NOMO-1 treated with dmso at 0.1 percent for 144 hours (cell line): ENCODE data around the gene PCSK5.
"Not testable (repeated sequence)": the region's sequence is repeated elsewhere in the genome, so short reads cannot be mapped to it uniquely, and the experiment has no call there.

Experiments used
- DNase-seq: peaks from one replicate; lab custom pipeline; 2025; ENCODE audit not compliant: unreplicated experiment; lab: John Stamatoyannopoulos, UW

PCSK5 gene

DNA sequence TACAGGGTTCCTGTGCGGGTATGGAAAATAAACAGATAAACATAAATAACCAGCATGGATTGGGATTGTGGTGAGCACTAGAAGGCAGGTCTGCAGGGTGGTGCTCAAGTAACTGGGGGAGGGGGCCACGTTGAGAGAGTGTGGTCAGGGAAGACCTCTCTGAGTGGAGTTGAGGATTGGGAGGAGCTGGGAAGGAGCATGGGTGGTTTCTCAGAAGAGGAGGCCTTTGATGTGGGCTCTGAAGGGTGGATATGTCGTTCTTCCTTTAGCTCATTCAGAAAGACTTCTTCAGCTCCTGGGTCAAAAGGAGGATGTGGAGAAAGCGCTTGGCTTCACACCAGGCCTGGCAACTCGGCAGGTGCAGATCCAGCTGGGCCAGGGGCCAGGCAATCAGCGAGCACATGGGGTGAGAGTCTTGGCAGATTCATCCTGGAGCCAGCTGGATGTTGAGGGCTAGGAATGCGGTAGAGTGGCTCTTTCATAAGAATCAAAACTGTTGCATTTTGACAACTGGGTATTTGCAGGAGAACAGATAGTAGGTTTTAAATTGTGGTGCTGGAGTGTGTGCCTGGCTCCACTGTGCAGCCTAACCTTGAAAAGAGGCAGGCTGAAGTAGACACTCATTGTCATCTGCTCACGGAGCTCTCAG is 71.7 kb downstream of the PCSK5 start:
- DNase-seq = no peak

DNA sequence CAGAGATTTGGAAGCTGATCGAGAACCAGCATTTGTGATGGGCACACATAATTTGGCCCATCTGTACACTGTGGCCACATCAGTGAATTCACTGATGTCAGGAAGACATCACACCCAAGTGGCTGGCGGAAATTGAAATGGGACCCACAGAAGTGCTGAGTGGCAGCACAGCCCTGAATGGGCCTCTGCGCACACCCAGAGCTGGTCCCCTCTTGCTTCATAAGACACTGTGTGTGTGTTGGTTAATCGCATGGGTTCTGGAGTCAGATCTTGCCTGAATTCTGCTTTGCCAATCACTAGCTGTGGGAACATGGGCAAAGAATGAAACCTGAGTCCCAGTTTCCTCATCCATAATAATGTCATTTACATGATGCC is 72.2 kb downstream of the PCSK5 start:
- DNase-seq = no peak

DNA sequence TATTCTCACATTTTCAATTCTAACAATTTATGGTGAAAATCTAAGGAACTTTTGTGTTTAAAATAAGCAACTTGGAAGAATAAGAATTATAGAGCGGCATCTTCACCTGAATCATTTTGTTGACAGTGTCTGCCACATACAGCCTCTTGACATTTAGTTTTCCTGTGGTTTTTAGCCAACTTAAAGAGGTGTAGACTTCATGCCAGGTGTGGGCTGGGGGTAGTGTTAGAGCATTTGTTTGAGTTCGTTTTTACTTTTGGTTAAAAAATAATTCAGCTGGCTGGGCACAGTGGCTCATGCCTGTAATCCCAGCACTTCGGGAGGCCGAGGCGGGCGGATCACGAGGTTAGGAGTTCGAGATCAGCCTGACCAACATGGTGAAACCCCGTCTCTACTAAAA is 72.8 kb downstream of the PCSK5 start:
- not testable (repeated sequence) for DNase-seq

DNA sequence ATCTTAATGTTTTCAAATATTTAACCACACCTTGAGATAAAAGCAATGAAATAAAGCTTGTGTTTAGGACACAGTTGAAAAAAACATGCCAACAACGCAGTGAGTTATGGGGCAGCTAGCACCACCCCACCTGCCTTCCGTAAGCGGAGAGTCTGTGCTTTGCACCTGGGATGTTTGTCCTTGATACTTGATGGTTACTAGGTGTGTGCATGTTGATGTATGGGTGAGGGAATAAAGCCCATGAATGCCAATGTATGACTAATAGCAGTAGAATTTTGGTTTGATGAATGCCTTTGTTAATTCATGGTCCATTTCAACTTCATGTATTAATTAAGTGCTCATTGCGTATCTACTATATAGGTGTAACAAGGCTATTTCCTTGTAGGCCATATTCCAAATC is 74.0 kb downstream of the PCSK5 start:
- DNase-seq = no peak

DNA sequence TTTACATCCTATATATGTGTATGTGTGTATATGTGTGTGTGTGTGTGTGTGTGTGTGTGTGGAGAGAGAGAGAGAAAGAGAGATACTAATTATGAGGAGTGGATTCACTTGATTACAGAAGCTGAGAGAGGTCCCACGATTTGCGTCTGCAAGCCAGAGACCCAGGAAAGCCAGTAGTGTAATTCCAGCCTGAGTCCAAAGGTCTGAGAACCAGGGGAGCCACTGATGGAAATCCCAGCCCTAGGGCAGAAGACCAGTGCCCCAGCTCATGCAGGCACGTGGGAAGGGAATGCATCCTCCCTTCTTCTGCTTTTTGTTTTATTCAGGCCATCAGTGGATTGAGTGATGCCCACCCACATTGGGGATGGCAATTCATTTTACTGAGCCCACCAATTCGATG is 74.8 kb downstream of the PCSK5 start:
- no peak for DNase-seq

DNA sequence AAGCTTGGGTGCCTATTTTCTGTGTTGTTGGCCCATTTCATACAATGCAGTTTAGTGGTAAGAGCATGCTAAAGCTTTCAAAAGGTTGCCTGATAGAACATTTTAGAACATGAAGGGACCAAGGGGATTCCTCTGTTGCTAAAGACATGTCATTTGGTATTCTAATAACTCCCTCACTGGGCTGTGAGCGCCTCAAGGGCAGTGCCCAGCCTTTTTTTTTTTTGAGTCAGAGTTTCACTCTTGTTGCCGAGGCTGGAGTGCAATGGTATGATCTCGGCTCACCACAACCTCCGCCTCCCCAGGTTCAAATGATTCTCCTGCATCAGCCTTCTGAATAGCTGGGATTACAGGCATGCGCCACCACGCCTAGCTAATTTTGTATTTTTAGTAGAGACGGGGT is 77.1 kb downstream of the PCSK5 start:
- no peak for DNase-seq

DNA sequence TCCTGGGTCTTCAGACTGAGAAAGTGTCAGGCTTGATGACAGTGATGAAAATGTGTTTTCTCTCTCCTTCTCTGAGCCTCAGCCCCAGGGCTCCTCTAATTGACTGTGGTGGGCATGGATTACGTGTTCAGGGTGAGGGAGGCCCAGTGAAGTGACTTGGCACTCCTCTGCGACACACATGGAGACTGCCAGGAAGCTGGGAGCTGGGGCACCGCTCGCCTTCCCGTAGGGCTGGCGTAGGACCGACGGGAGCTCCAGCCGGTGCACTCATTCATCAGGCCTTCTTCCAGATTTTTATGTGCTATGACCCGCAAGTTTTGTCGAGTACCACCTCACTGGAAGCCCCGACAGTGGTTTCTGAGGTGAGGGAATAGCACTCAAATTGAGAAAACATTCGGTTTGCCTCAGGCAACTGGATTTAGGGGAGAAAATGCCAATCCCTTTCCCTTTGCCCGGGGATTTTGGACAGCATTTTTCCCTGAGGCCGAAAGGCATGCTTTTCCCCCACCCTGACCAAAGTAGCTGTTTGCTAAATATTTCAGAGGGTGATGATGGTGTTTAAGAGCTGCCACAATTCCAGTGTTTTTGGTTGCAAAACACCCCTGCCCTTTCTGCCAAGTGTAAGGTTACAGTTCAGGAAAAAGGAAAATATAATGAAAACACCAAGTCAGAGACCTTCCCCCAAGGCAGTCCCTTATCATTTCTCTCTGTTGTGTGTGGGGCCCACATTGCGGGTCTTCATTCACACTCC is 83.7 kb downstream of the PCSK5 start:
- no peak for DNase-seq

DNA sequence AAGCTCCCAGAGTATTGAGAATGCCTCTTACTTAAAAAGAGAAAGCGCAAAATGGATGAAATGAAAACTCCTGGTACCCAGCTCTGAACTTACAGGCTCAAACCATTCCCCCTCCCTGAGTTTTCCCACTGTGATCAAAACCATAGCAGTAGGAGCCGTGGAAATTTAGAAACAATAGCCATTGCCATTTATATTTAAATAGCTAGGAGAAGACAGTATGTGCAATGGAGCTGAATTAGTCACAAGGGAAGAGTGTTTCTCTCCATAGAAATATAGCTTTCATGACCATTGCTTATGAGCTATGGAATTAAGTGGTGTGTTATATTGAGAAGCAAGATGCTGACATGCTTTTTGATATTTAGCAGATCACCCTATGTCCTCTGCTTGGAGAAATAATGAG is 84.6 kb downstream of the PCSK5 start:
- no peak for DNase-seq

DNA sequence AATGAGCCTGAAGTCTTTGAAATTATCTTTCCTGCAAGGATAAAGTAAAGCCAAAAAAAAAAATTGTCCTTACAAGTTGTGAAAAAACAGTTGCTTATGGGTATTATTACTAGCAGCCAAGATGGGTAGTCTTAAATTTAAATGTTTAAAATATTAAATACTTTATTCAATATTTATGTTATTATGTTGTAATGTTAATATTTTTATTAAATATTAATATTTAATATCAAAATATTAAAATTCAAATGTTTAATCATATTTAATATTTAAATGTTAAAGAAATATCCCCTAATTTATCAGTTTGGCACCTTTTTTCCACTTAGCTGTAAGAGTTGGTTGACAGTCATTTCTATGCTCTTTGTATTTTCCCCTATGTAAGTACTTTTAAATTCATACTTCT is 86.1 kb downstream of the PCSK5 start:
- DNase-seq = no peak

DNA sequence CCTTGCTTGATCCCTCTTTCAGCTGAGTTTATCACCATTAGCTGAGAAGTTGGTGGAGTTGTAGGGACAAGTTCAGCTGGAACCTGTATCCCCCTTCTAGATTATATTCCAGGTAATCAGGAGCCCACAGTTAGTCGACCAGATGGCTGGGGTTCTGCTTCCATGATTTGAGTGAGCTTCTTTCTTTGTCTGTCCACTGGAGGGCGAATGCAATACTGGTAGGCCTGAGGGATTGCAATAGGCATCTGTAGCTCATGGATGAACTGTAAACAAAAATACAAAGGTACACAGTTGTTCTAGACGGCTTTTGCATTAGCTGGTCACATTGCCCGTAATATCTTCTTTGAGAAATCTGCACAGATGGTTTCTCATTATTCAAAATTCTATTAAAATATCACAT is 88.9 kb downstream of the PCSK5 start:
- DNase-seq = no peak

DNA sequence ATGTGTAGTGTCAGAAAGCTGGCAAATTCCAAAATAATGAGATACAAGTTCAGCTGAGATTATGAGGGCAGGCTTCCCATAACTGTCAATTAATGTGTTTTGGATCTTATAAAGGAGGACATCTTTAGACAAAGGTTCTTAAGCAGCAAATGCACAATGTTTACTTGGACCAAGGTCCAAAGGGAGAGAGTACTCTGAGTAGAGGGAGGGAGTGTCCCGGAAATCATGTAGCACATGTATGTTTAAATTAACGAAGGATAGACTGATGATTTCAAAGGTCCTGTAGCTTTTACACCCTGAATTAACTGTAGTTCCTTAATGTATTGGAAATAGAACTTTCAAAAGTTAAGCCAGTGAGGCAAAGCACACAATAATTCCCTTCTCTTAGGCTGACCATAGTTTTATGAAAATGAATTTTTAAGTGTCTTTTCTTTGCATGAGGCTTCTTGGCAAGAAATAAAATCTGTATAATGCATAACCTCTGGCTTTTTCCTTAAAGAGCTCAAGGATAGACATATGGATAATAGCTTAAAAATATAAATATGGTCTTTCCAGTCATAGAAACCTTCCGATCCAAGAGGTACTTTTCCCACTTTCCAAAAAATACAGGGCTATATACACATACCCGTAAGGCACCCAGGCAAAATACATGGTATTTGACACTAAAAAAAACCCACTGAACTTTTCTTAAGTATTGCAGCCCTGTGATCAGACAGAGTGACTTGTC is 93.0 kb downstream of the PCSK5 start:
- no peak for DNase-seq

DNA sequence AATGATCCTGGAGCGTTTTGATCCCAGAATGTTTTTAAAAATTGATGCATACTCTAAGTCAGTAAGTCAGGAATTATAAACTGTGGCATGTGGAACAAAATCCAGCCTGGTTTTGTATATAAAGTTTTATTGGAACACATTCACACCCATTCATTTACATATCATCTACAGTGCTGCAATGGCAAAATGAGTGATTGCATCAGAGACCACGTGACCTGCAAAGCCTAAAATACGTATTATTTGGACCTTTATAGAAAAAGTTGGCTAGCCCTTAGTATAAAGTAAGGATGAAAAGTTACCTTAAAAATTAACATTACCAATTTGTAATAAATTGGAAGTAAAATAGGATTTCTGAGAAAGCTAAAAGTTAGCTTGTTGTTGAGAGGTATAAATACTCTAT is 95.0 kb downstream of the PCSK5 start:
- no peak for DNase-seq

DNA sequence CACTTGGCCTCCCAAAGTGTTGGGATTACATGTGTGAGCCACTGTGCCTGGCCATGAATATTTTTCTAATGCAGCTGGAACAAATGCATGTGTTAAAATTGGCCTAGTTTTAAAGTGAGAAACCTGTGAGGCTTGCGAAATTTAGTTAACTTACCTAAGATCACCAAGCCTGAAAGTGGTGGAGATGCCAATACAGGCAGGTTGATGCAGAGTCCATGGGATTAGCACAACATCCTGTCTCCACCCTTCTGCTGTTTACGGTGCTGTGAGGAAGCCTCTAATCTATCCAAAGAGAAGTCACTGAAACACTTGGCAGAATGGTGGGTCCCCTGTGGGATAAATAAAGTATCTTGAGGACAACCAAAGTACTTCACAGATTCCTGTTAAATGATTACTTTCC is 98.2 kb downstream of the PCSK5 start:
- no peak for DNase-seq

DNA sequence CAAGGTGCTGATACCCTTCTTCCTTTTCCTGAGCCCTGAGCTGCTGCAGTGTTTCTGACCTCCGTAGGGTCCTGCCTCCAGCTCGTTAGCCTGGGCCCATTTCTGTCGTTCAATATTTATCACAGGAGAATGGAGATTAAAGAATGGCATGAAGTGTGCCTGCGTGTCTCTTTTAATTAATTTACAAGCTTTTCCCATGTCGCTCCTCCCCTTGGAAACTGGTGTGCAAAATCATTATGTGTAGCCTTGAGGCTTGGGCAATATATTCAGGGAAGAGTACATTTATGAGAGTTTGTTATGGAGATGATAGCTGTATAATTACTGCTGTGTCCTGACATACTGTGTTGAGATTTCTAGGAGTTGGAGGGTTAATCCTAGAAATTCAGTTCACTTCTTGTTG is 99.7 kb downstream of the PCSK5 start:
- no peak for DNase-seq

DNA sequence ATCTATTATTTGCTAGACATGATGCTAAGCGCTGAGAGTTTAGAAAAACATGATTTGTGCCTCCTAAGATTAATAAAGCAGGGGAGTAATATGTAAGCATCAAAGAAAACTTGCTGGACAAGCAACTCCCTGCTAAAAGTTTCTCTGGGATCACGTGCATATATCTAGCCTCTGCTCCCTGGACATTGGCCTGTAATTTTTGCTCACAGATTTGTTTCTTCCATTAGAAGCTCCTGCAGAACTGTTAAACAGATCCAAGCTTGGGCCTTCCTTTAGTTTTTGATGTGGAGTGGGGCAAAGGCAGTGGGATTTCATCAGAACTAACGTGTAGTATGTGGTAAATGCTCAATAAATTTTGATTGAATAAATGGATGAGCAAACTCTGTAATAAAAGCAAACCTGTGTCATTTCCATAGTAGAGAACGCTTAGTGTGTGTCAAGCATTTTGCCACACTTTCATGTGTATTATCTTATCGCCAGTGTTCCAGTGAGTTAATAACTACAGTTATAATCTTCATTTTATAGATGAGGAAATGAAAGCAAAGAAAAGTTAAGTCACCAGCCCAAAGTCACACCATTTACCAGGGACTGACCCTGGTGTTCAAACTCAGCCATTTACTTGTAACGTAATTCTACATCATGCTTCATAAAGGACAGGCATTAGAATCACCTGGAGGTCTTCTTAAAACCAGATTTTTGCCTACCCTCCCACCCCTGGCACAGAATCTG is 100.3 kb downstream of the PCSK5 start:
- DNase-seq = no peak

DNA sequence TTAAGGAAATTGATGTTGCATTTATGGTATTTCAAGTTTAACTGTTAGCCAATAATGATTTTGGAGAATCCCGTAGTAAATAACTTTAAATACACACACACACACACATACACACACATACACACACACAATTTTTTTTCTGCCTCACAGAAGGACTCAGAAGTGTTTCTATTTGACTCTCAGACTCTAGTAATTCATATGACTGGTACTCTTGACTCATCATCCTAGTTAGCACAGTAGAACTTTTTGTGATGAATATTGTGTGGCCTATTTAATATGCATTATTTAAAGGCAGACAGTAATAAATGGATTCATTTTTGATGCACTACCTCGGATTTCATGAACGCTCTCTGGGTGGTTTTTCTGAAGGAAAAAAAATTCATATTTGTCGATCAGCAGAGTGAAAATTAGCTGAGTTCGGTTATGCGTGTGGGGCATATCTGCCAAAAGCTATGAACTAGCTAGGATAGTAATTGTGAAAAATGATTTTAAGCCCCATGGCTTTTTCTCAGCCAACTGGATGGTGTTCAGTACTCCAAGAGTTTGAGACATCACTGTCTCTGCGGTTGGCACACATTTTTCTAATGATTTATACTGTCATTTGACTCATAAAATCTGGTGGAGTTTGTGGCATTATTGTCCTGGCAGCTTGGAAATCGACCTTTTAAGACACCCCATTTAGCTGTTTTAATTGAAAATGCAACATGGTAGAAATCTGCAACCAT is 102.2 kb downstream of the PCSK5 start:
- DNase-seq = no peak

DNA sequence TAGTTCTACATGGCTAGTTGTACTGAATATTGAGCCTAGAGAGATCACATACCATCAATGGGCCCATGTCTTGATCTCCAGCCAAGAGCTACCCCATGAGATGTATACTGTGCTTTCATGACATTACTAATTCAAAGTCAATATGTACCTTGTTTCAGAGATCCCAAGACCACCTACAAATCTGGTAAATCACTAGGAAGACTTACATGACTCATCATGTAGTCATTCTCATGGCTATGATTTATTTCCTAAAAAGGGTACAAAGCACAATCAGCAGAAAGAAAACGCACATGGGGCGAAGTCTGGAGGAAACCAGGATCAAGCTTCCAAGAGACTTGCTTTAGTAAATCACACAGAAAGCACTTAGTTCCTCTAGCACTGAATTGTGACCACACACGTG is 103.0 kb downstream of the PCSK5 start:
- DNase-seq = no peak

DNA sequence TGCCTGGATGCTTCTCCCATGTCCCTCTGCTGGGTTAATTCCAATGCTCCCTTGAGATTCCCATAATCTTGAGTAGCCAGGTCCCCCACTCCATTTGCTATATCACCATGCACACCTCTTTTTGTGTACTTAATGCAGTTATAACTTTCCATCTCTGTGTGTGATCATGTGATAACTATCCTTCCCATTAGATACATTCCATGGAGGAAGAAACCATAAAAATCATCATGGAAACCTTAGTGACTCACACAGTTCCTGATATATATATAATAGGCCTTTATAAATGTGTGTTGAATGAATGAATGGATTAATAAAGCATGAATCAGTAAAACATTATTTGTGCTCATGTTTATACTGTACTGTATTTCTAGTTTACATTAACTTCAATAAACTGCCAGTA is 104.6 kb downstream of the PCSK5 start:
- no peak for DNase-seq

DNA sequence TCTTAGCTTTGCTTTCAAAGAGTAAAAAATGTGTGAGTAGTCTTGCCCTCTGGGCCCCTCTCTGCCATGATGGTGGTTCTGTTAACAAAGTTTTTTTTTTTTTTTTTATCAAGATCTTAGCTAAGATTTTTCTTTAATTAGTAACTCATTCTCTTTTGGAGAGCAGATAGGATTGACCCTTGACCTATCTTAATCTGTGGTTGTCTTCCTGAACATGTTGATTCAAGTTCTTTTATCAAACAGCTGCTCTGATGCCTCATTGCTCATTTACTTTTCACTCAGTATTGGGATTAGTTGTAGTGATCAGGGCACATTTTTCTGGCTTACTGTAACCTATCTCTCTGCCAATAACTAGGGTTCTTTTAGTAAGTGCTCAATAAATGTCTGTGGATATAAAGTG is 106.3 kb downstream of the PCSK5 start:
- DNase-seq = no peak

DNA sequence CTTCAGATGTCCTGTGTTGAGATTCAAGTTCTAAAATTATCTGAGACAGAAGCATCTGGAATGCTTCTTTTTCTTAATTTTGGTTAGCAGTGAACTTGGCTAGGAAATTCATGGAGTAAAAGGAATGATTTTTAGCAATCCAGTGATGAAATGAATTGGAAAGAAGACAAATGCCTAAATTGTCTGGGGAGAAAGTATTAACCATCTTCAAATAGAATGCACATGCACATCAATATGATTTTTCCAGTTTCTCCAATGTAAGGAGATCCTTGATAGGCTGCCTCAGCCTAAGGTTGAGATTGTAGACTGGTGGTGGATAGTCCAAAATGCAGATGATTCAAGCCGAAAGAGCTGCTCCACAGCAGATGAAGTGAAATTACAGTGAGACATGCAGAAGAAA is 106.7 kb downstream of the PCSK5 start:
- no peak for DNase-seq
